ENCODE measurements around the gene KLHL29. TPM values are rescaled to one million over a fixed set of nuclear protein-coding genes. Genes with fewer than 3 reads are reported as not detected.
A peak's percentile ranks its signal among the peaks of the same experiment; 100 is the strongest.

KLHL29 gene
- total RNA-seq, 1 experiment from 2014 or later, result 12.2 TPM

DNA sequence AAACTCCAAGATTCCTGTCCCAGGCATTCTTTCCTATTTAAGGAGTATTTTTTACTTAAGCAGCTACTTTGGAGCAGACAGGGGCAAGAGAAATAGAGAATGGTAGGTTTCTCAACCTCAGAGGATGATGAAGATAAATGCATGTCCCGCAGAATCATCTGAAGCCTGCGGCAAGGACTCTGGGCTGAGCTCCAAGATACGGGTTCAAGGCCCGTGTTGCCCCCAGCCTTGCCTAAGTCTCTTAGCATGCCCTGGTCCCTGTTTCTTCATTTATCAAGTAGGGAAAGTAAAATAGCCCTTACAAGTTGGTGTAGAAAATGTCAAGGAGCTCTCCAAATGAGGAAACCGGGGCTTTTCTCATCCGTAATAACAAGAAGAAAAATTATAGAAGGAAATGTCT, 214.0 kb downstream of the KLHL29 start:
- no TSS peak for BruUV-seq (replicated peaks)
- CTCF ChIA-PET, result no interaction called here
- peaks cover 12% of the 10 kb centered on the region for H3K4me1 ChIP-seq (ENCODE audit: insufficient read depth, low read length, poor library complexity, severe bottlenecking)

GRCh38 chr2:23599667-23600066, 214.7 kb downstream of the KLHL29 start:
- DNase-seq (ENCODE audit: low spot score), result peak; percentile 24
- Histone ChIP-seq H3K4me1 (ENCODE audit: insufficient read depth, low read length, poor library complexity, severe bottlenecking) (peaks cover 7% of the 10 kb centered on the region), H3K4me3 (ENCODE audit: low read depth, low read length, poor library complexity, severe bottlenecking) (no peak overlapping the region), H3K27ac (ENCODE audit: low read depth, low read length, poor library complexity, severe bottlenecking) (no peak overlapping the region), H3K9me3 (ENCODE audit: low read depth, low read length, poor library complexity, severe bottlenecking) (no peaks in the 10 kb centered on the region), H3K27me3 (replicated peaks; ENCODE audit: insufficient read depth, low read depth, low read length, poor library complexity) (no peaks in the 10 kb centered on the region), H3K36me3 (ENCODE audit: insufficient read depth, low read length, poor library complexity, severe bottlenecking) (no peaks in the 10 kb centered on the region)
- intact Hi-C loops (cut with micrococcal nuclease; ENCODE audit: unreplicated experiment), result no loop called here
- TF ChIP-seq CTCF (conservative IDR thresholded peaks at IDR 0.05; ENCODE audit: low read depth, low read length), result no peak
- no peak for TF ChIP-seq EZH2 (IDR thresholded peaks at IDR 0.05; ENCODE audit: borderline replicate concordance, low read depth, low read length, poor library complexity, severe bottlenecking)
- no TSS peak for BruUV-seq (replicated peaks)
- POLR2A ChIA-PET (ENCODE audit: low non-redundant PET), result no interaction called here
- CTCF ChIA-PET, result no interaction called here

More for the DNA sequence above, 214.0 kb downstream of the KLHL29 start:
- Histone ChIP-seq H3K36me3 (ENCODE audit: insufficient read depth, low read length, poor library complexity, severe bottlenecking) (no peaks in the 10 kb centered on the region), H3K9me3 (ENCODE audit: low read depth, low read length, poor library complexity, severe bottlenecking) (no peaks in the 10 kb centered on the region), H3K4me3 (ENCODE audit: low read depth, low read length, poor library complexity, severe bottlenecking) (no peak overlapping the region), H3K27ac (ENCODE audit: low read depth, low read length, poor library complexity, severe bottlenecking) (no peak overlapping the region), H3K27me3 (replicated peaks; ENCODE audit: insufficient read depth, low read depth, low read length, poor library complexity) (no peaks in the 10 kb centered on the region)
- POLR2A ChIA-PET (ENCODE audit: low non-redundant PET), result no interaction called here
- intact Hi-C loops (cut with micrococcal nuclease; ENCODE audit: unreplicated experiment), result no loop called here
- no peak for TF ChIP-seq EZH2 (IDR thresholded peaks at IDR 0.05; ENCODE audit: borderline replicate concordance, low read depth, low read length, poor library complexity, severe bottlenecking)
- no peak for TF ChIP-seq CTCF (conservative IDR thresholded peaks at IDR 0.05; ENCODE audit: low read depth, low read length)
- DNase-seq (ENCODE audit: low spot score), result no peak

DNA sequence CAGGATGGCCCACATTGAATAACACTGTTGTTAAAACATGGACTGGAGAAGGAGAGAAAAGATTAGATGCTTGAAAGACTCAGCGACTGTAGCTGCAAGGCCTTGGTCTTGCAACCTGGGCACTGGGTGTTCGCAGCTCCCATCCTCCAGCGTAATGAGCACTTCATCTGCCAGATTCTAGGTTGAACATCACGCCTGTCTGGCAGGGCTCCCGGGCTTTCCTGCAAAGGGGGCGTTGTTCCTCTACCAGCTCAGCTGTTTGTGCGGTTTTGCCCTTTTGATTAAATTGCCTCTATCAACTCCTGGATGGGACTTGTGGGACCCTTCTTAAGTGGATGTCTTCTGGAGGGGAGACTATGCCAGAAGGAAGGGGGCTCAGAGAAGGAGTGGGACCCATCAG, 215.4 kb downstream of the KLHL29 start:
- Histone ChIP-seq H3K36me3 (ENCODE audit: insufficient read depth, low read length, poor library complexity, severe bottlenecking) (no peaks in the 10 kb centered on the region), H3K9me3 (ENCODE audit: low read depth, low read length, poor library complexity, severe bottlenecking) (no peaks in the 10 kb centered on the region), H3K27me3 (replicated peaks; ENCODE audit: insufficient read depth, low read depth, low read length, poor library complexity) (no peaks in the 10 kb centered on the region), H3K4me1 (ENCODE audit: insufficient read depth, low read length, poor library complexity, severe bottlenecking) (no peaks in the 10 kb centered on the region), H3K4me3 (ENCODE audit: low read depth, low read length, poor library complexity, severe bottlenecking) (no peak overlapping the region), H3K27ac (ENCODE audit: low read depth, low read length, poor library complexity, severe bottlenecking) (no peak overlapping the region)
- ChIA-PET POLR2A (ENCODE audit: low non-redundant PET) (no interaction called here), CTCF (no interaction called here)
- BruUV-seq (replicated peaks), result no TSS peak
- TF ChIP-seq EZH2 (IDR thresholded peaks at IDR 0.05; ENCODE audit: borderline replicate concordance, low read depth, low read length, poor library complexity, severe bottlenecking) (no peak), CTCF (conservative IDR thresholded peaks at IDR 0.05; ENCODE audit: low read depth, low read length) (no peak)
- intact Hi-C loops (cut with micrococcal nuclease; ENCODE audit: unreplicated experiment), result no loop called here
- DNase-seq (ENCODE audit: low spot score), result no peak
